HCT116 (cell line): ENCODE results near the gene FAM234A. TPM values are rescaled to one million over a fixed set of nuclear protein-coding genes. Genes with fewer than 3 reads are reported as not detected.

Source experiments
- ATAC-seq: fragments of 200-7000 bp; cut with Tn5 transposase; 2 replicates; pipeline ENCODE4 v1.9.1; 2020; ENCODE audit warnings: mild to moderate bottlenecking, moderate library complexity
- BruUV-seq: library from RNA; stranded (reverse); fragments of 400-500 nt; replicated peaks from 2 replicates; lab custom pipeline; 2021; lab: Mats Ljungman, UMichigan
- CTCF ChIA-PET: fragments of 300-600 bp; sonication (Branson Sonifier 250); formaldehyde crosslinking; loops from one replicate; lab custom pipeline; 2021; ENCODE audit warnings: antibody characterized with exemption; lab: Charles Lee
- POLR2A ChIA-PET: fragments of 300-600, 350-600 bp; sonication (Branson Sonifier 250); formaldehyde crosslinking; loops from one replicate; lab custom pipeline; 2021; ENCODE audit warnings: antibody characterized with exemption; lab: Charles Lee
- RAD21 ChIA-PET, 2 experiments: fragments of 300-600 bp; sonication (Branson Sonifier 250); formaldehyde crosslinking; loops; one replicate each; lab custom pipeline; 2023; ENCODE audit warnings: low total read pairs in 2 of 2; ENCODE audit not compliant: uncharacterized antibody in 2 of 2, unreplicated experiment in 2 of 2, low non-redundant PET in 1 of 2; lab: Charles Lee
- DNase-seq: peaks from one replicate; pipeline ENCODE4 v3.0.0-alpha.2; 2010; ENCODE audit warnings: low read depth, low spot score
- H2AFZ ChIP-seq: fragments of 200-600 bp; shearing (Covaris generic), sonication (generic); 2 replicates; pipeline ENCODE4 v1.6.1; 2017; ENCODE audit warnings: low read depth, mixed run types, mixed read lengths, antibody characterized with exemption, low read length; ENCODE audit not compliant: poor library complexity, severe bottlenecking
- H3K27ac ChIP-seq: 2 replicates; pipeline ENCODE4 v1.5.1; 2012; ENCODE audit warnings: low read depth, low read length
- H3K27me3 ChIP-seq: fragments of 200-600 bp; sonication (generic); 2 replicates; pipeline ENCODE4 v1.6.1; 2016; ENCODE audit warnings: mixed run types, low read length, mixed read lengths; ENCODE audit not compliant: insufficient read depth
- H3K36me3 ChIP-seq, 2 experiments: fragments of 200-500 bp in 1 of 2; fragments of 200-600 bp in 1 of 2; sonication (Bioruptor generic) in 1 of 2; sonication (generic) in 1 of 2; 2 replicates each; pipeline versions ENCODE4 v1.5.1 to v1.6.1; 2014 to 2016; ENCODE audit warnings: low read length in 2 of 2, inconsistent platforms in 1 of 2, mixed read lengths in 1 of 2, mixed run types in 1 of 2; ENCODE audit not compliant: insufficient read depth in 2 of 2, control insufficient read depth in 1 of 2
- H3K4me1 ChIP-seq, 2 experiments: fragments of 200-600 bp in 1 of 2; sonication (generic) in 1 of 2; 2 replicates each; pipeline versions ENCODE4 v1.5.1 to v1.6.1; 2012 to 2017; ENCODE audit warnings: low read length in 2 of 2, inconsistent platforms in 1 of 2, mild to moderate bottlenecking in 1 of 2, mixed read lengths in 1 of 2, mixed run types in 1 of 2, moderate library complexity in 1 of 2; ENCODE audit not compliant: insufficient read depth in 2 of 2, control insufficient read depth in 1 of 2
- H3K4me2 ChIP-seq: fragments of 200-600 bp; sonication (generic); 2 replicates; pipeline ENCODE4 v1.6.1; 2017; ENCODE audit warnings: mixed run types, low read length, mixed read lengths
- H3K4me3 ChIP-seq, 2 experiments: fragments of 200-600 bp in 1 of 2; sonication (generic) in 1 of 2; replicated peaks in 1 of 2; 2 replicates each; pipeline ENCODE4 v1.5.1; 2011 to 2016; ENCODE audit warnings: low read length in 2 of 2, control low read depth in 1 of 2, low read depth in 1 of 2, mild to moderate bottlenecking in 1 of 2, mixed read lengths in 1 of 2, mixed run types in 1 of 2
- H3K79me2 ChIP-seq: fragments of 200-600 bp; sonication (generic); 2 replicates; pipeline ENCODE4 v1.6.1; 2017; ENCODE audit warnings: mild to moderate bottlenecking, mixed run types, low read length, moderate library complexity, mixed read lengths; ENCODE audit not compliant: insufficient read depth
- H3K9ac ChIP-seq: fragments of 200-600 bp; sonication (generic); 2 replicates; pipeline ENCODE4 v1.6.1; 2016; ENCODE audit warnings: low read length, mixed read lengths
- H3K9me2 ChIP-seq: fragments of 200-600 bp; sonication (generic), shearing (Covaris generic); 2 replicates; pipeline ENCODE4 v1.6.1; 2017; ENCODE audit warnings: mixed run types, mild to moderate bottlenecking, moderate library complexity; ENCODE audit not compliant: insufficient read depth
- H3K9me3 ChIP-seq, 2 experiments: fragments of 200-500 bp in 1 of 2; fragments of 200-600 bp in 1 of 2; sonication (Bioruptor generic) in 1 of 2; sonication (generic) in 1 of 2; 2 replicates each; pipeline ENCODE4 v1.6.1; 2014 to 2017; ENCODE audit warnings: low read length in 2 of 2, mixed read lengths in 2 of 2, inconsistent platforms in 1 of 2, low read depth in 1 of 2, mild to moderate bottlenecking in 1 of 2, mixed run types in 1 of 2, moderate library complexity in 1 of 2; ENCODE audit not compliant: control insufficient read depth in 1 of 2, insufficient read depth in 1 of 2
- H4K20me1 ChIP-seq: fragments of 200-600 bp; sonication (generic), shearing (Covaris generic); 2 replicates; pipeline ENCODE4 v1.6.1; 2017; ENCODE audit warnings: mixed run types, mild to moderate bottlenecking, moderate library complexity; ENCODE audit not compliant: insufficient read depth
- CEBPB ChIP-seq: IDR thresholded peaks from 2 replicates; pipeline ENCODE4 v1.6.1; 2012; ENCODE audit warnings: low read depth
- ELF1 ChIP-seq: IDR thresholded peaks from 2 replicates; pipeline ENCODE4 v1.6.1; 2012; ENCODE audit warnings: low read depth, borderline replicate concordance
- EZH2 ChIP-seq: fragments of 200-600 bp; sonication (generic); IDR thresholded peaks from 2 replicates; pipeline ENCODE4 v1.6.1; 2017; ENCODE audit warnings: antibody characterized with exemption, mixed run types
- POLR2A ChIP-seq: IDR thresholded peaks from 2 replicates; pipeline ENCODE4 v1.7.0; 2011; ENCODE audit warnings: borderline replicate concordance; ENCODE audit not compliant: insufficient read depth, insufficient read length; ENCODE audit errors: extremely low read depth
- POLR2AphosphoS5 ChIP-seq: IDR thresholded peaks from 2 replicates; pipeline ENCODE4 v1.6.1; 2011; ENCODE audit warnings: mild to moderate bottlenecking, low read depth, low read length, moderate library complexity
- SP1 ChIP-seq: IDR thresholded peaks from 2 replicates; pipeline ENCODE4 v1.6.1; 2012; ENCODE audit warnings: low read depth
- YY1 ChIP-seq: IDR thresholded peaks from 2 replicates; pipeline ENCODE4 v1.6.1; 2011; ENCODE audit warnings: low read length, low read depth, moderate library complexity, mild to moderate bottlenecking; ENCODE audit not compliant: insufficient replicate concordance; ENCODE audit errors: extremely low read depth
- ZNF274 ChIP-seq: fragments of 200-500 bp; sonication (Bioruptor generic); IDR thresholded peaks from 2 replicates; pipeline ENCODE4 v1.6.1; 2014; ENCODE audit warnings: mild to moderate bottlenecking, low read depth, low read length, inconsistent platforms
- intact Hi-C: fragments of 100-400 bp; cut with micrococcal nuclease; formaldehyde crosslinking; loops from 2 replicates; pipeline ENCODE4 v1.10.0; 2022
- total RNA-seq: library from RNA; stranded (reverse); gene quantifications from one replicate; pipeline ENCODE4 v1.2.1, GENCODE V29; 2021; ENCODE audit not compliant: unreplicated experiment
- TF ChIP-seq, protein P1 (sequence below): IDR thresholded peaks from 2 replicates; pipeline ENCODE4 v1.6.1; 2011; ENCODE audit warnings: mild to moderate bottlenecking, low read length, moderate library complexity; ENCODE audit not compliant: insufficient replicate concordance; ENCODE audit errors: extremely low read depth

Gene FAM234A
- total RNA-seq, 1 experiment from 2014 or later: 36.4 TPM

DNA sequence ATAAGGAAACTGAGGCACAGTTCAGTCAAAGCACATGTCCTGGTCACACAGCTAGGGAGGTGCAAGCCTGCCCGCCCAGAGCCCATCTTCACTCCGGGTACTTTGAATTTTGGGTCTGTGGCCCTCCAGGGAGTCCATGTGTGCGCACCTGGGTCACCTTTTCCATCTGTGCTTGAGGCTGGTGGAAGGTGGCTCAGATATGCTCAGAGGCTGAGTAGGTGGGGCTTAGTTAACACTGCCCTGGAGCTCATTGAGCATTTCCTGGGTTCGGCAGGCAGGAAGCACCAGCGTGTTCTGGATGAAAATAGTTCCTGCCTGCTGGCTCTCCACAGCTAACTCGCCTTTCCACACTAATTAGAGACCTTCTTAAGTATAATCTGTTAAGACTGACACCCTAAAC, 19.2 kb downstream of the FAM234A start:
- Histone ChIP-seq H3K27me3 (no peaks in the 10 kb centered on the region), H3K27ac (no peak overlapping the region), H3K36me3 (no peaks in the 10 kb centered on the region), H3K4me2 (no peak overlapping the region), H3K79me2 (no peaks in the 10 kb centered on the region), H3K9ac (no peak overlapping the region), H4K20me1 (no peaks in the 10 kb centered on the region), H3K9me2 (no peaks in the 10 kb centered on the region), H3K4me1 (no peaks in the 10 kb centered on the region; a peak in 1 of 4 replicates), H3K4me3 (no peak overlapping the region), H3K9me3 (no peaks in the 10 kb centered on the region), H2AFZ (no peak overlapping the region)
- BruUV-seq: no TSS peak
- POLR2A ChIA-PET: no interaction called here
- TF ChIP-seq EZH2 (no peak), POLR2A (no peak), POLR2AphosphoS5 (no peak), ELF1 (no peak), CEBPB (no peak)
- TF ChIP-seq, protein P1, sequence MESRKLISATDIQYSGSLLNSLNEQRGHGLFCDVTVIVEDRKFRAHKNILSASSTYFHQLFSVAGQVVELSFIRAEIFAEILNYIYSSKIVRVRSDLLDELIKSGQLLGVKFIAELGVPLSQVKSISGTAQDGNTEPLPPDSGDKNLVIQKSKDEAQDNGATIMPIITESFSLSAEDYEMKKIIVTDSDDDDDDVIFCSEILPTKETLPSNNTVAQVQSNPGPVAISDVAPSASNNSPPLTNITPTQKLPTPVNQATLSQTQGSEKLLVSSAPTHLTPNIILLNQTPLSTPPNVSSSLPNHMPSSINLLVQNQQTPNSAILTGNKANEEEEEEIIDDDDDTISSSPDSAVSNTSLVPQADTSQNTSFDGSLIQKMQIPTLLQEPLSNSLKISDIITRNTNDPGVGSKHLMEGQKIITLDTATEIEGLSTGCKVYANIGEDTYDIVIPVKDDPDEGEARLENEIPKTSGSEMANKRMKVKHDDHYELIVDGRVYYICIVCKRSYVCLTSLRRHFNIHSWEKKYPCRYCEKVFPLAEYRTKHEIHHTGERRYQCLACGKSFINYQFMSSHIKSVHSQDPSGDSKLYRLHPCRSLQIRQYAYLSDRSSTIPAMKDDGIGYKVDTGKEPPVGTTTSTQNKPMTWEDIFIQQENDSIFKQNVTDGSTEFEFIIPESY: no peak
- DNase-seq: no peak
- RAD21 ChIA-PET: no interaction called here
- intact Hi-C loops: no loop called here
- no peak for ATAC-seq
- CTCF ChIA-PET: no interaction called here

DNA sequence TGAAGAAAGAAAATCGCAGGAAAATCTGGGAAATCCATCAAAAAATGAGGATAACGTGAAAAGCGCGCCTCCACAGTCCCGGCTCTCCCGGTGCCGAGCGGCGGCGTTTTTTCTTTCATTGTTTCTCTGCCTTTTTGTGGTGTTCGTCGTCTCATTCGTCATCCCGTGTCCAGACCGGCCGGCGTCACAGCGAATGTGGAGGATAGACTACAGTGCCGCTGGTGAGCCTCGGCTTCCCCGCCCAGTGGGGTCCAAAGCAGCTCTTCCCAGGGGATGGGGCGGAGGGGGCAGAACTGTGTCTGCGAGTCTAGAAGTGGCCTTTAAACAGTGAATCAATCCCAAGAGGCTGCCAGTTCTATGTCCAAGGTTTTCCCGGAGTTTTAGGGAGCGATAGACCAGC, 19.8 kb downstream of the FAM234A start:
- Histone ChIP-seq H3K4me1 (no peaks in the 10 kb centered on the region; a peak in 1 of 4 replicates), H2AFZ (no peak overlapping the region), H3K9me2 (no peaks in the 10 kb centered on the region), H3K9me3 (no peaks in the 10 kb centered on the region), H3K4me3 (no peak overlapping the region), H4K20me1 (no peaks in the 10 kb centered on the region), H3K36me3 (no peaks in the 10 kb centered on the region), H3K27me3 (no peaks in the 10 kb centered on the region), H3K27ac (no peak overlapping the region), H3K9ac (no peak overlapping the region), H3K79me2 (no peaks in the 10 kb centered on the region), H3K4me2 (no peak overlapping the region)
- ChIA-PET RAD21 (no interaction called here), POLR2A (no interaction called here), CTCF (no interaction called here)
- intact Hi-C loops: no loop called here
- TF ChIP-seq YY1 (no peak), ZNF274 (no peak), SP1 (no peak), EZH2 (no peak), ELF1 (no peak)
- no peak for DNase-seq
- no TSS peak for BruUV-seq
- ATAC-seq: no peak
